Cardiac fibroblast (primary cell): ENCODE data around the gene UBA6.

Experiments used
- DNase-seq, 2 donors: peaks; one replicate each; pipeline versions ENCODE4 v3.0.0 to v3.0.0-alpha.2; 2010; ENCODE audit warnings: low read depth in 2 of 2
- H3K4me3 ChIP-seq, 2 donors: replicated peaks in 1 of 2; 1 replicate in 1 of 2; 2 replicates in 1 of 2; pipeline ENCODE4 v1.5.1; 2011; ENCODE audit warnings: low read depth in 2 of 2, low read length in 2 of 2, mild to moderate bottlenecking in 2 of 2, moderate library complexity in 1 of 2
- CTCF ChIP-seq: IDR thresholded peaks from one replicate; pipeline ENCODE4 v1.5.1; 2011; ENCODE audit warnings: low read depth, mild to moderate bottlenecking, low read length, inconsistent platforms

The UBA6 gene

GRCh38 chr4:67694662-67695061 lies 6.3 kb downstream of the UBA6 start:
- TF ChIP-seq CTCF: no peak
- DNase-seq: no peak
- H3K4me3 ChIP-seq: no peak overlapping the region

- no peak for TF ChIP-seq CTCF
- DNase-seq: no peak
- H3K4me3 ChIP-seq: no peak overlapping the region
These were observed 9.6 kb downstream of the UBA6 start for GRCh38 chr4:67691328-67691727.

- H3K4me3 ChIP-seq: no peak overlapping the region
- TF ChIP-seq CTCF: no peak
- DNase-seq: peak; percentile 18 to 31
These were observed 13.3 kb downstream of the UBA6 start for GRCh38 chr4:67687636-67688035.

- no peak for DNase-seq
- no peak overlapping the region for H3K4me3 ChIP-seq
- TF ChIP-seq CTCF: no peak
These were observed 15.5 kb downstream of the UBA6 start for GRCh38 chr4:67685532-67685859.

GRCh38 chr4:67684839-67685531 lies 16.0 kb downstream of the UBA6 start:
- no peak for TF ChIP-seq CTCF
- peak in 1 of 2 donors; percentile 50 for DNase-seq
- H3K4me3 ChIP-seq: no peak overlapping the region

- no peak for DNase-seq
- TF ChIP-seq CTCF: no peak
- H3K4me3 ChIP-seq: no peak overlapping the region
These were observed 18.7 kb downstream of the UBA6 start for GRCh38 chr4:67682266-67682665.
